ENCODE measurements around the gene PDE8A.
"Not testable (repeated sequence)": the region's sequence is repeated elsewhere in the genome, so short reads cannot be mapped to it uniquely, and the experiment has no call there.

PDE8A gene

DNA sequence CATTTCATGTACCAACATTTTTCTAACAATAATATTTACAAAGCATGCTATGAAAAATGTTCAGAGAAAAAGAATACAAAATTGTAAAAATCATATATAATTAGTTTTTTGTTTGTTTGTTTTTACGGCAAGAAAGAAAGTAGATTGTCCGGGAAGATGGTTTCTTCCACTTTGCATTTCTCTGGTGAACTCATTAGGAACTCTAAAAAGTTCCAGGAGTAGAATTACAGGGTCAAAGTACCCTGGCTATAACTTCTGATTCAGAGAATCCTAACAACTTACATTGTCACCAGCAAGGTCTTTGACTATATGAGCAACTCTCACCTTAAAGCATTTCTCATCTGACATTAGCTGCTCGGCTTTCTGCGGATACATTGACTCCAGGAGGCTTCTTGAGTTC, 196.7 kb downstream of the PDE8A start:
- H3K4me1 Mint-ChIP-seq, result no peaks in the 10 kb centered on the region
- no peaks in the 10 kb centered on the region for H3K36me3 Mint-ChIP-seq
- H3K4me3 Mint-ChIP-seq, result no peak overlapping the region
- H3K27ac Mint-ChIP-seq, result no peak overlapping the region
- DNase-seq (no peak), ATAC-seq (replicated peaks) (no peak)
- H3K9me3 Mint-ChIP-seq, result no peaks in the 10 kb centered on the region
- H3K27me3 Mint-ChIP-seq, result peaks cover 31 to 32% of the 10 kb centered on the region in 2 donors

DNA sequence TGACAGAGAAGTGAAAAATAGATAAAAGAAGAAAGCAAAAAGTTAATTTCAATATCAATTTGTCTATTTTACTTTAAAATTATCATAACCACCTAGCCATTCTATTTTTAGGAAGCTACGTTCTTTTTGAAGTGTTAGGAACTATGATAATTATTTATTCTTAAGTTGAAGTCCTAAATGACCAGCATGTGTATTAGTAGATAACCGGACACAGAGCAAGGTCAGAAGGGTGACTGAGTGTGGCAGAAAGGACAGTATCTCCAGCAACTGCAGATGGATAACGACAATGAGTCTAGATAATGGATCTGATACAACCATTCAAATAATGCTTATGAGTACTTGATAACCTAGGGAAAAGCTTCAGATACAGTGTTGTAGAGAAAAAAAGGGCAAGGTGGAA, 198.0 kb downstream of the PDE8A start:
- DNase-seq (no peak), ATAC-seq (replicated peaks) (no peak)
- Mint-ChIP-seq H3K36me3 (no peaks in the 10 kb centered on the region), H3K9me3 (no peaks in the 10 kb centered on the region), H3K27ac (no peak overlapping the region), H3K4me1 (no peaks in the 10 kb centered on the region), H3K4me3 (no peak overlapping the region), H3K27me3 (peaks cover 25% of the 10 kb centered on the region in 2 donors)

DNA sequence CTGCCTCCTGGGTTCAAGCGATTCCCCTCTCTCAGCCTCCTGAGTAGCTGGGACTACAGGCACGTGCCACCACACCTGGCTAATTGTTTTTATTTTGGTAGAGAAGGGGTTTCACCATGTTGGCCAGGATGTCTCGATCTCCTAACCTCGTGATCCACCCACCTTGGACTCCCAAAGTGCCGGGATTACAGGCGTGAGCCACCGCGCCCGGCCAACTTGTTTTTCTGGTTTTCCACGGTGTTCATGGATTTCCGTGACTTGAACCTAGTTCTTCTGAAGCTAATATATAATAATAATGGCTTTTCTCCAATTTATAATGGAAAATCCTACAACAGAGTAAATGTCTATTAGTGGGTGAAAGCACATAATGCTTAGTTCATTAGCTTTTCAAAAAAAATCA, 203.7 kb downstream of the PDE8A start:
- not testable (repeated sequence) for DNase-seq; ATAC-seq (replicated peaks); H3K27ac Mint-ChIP-seq; H3K4me3 Mint-ChIP-seq; H3K9me3 Mint-ChIP-seq; H3K36me3 Mint-ChIP-seq; H3K4me1 Mint-ChIP-seq
- H3K27me3 Mint-ChIP-seq, result peaks cover 7 to 11% of the 10 kb centered on the region in 2 donors

DNA sequence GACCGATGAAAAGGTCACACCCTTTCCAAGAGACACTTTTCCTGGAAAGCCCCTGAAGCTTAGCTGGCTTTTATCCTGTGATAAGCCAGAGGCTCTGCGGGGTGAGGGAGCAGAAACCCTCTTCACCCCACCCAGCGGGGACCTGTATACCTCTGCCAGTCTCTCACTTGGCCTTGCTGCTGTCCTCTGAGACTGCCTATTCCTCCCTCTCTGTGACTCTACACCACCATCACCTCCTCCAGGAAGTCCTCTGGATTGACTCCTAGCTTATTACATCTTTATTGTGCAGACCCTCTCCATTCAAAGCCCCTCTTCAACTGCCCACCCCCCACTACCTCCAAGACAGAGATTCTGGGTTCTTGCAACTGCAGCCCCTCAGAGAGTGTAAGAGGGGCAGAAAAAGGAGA, 206.5 kb downstream of the PDE8A start:
- not testable (repeated sequence) for H3K4me3 Mint-ChIP-seq; H3K27ac Mint-ChIP-seq; H3K4me1 Mint-ChIP-seq; H3K36me3 Mint-ChIP-seq; H3K27me3 Mint-ChIP-seq; ATAC-seq (replicated peaks); H3K9me3 Mint-ChIP-seq; DNase-seq

All from stimulated activated naive B cell treated with anti-CD40 and anti-IgM and Interleukin-4, amounts not matched to agents 10 μg/mL and 1 μg/mL and 100 μg/mL, for 72 hours (primary cell).